Smooth muscle cell (in vitro differentiated cells): Measurements from ENCODE around the gene IL18. TPM values are rescaled to one million over a fixed set of nuclear protein-coding genes. Genes with fewer than 3 reads are reported as not detected.
"Not testable (repeated sequence)": the region's sequence is repeated elsewhere in the genome, so short reads cannot be mapped to it uniquely, and the experiment has no call there.

Source experiments
- DNase-seq: peaks from one replicate; lab custom pipeline; 2025; ENCODE audit not compliant: unreplicated experiment; lab: John Stamatoyannopoulos, UW
- H2AFZ ChIP-seq: fragments of 200-600 bp; sonication (generic); 2 replicates; pipeline ENCODE4 v1.6.0; 2016; ENCODE audit warnings: antibody characterized with exemption, low read depth, mild to moderate bottlenecking
- H3F3A ChIP-seq: fragments of 200-600 bp; sonication (generic); 2 replicates; pipeline ENCODE4 v1.6.0; 2017; ENCODE audit warnings: antibody characterized with exemption, low read depth
- H3K27ac ChIP-seq: fragments of 200-600 bp; sonication (generic); 2 replicates; pipeline ENCODE4 v1.5.1; 2016; ENCODE audit warnings: low read depth, mild to moderate bottlenecking
- H3K27me3 ChIP-seq: fragments of 200-600 bp; sonication (generic); 2 replicates; pipeline ENCODE4 v1.6.1; 2016; ENCODE audit warnings: low read depth, mild to moderate bottlenecking
- H3K36me3 ChIP-seq: fragments of 200-600 bp; sonication (generic); 2 replicates; pipeline ENCODE4 v1.5.1; 2016; ENCODE audit warnings: low read depth
- H3K4me1 ChIP-seq: fragments of 200-600 bp; sonication (generic); 2 replicates; pipeline ENCODE4 v1.5.1; 2016; ENCODE audit warnings: low read depth
- H3K4me2 ChIP-seq: fragments of 200-600 bp; sonication (generic); 2 replicates; pipeline ENCODE4 v1.6.0; 2016; ENCODE audit warnings: mild to moderate bottlenecking
- H3K4me3 ChIP-seq: fragments of 200-600 bp; sonication (generic); 2 replicates; pipeline ENCODE4 v1.5.1; 2016; ENCODE audit warnings: mild to moderate bottlenecking
- H3K79me2 ChIP-seq: fragments of 200-600 bp; sonication (generic); 2 replicates; pipeline ENCODE4 v1.6.0; 2016; ENCODE audit warnings: low read depth, mild to moderate bottlenecking
- H3K9ac ChIP-seq: fragments of 200-600 bp; sonication (generic); 2 replicates; pipeline ENCODE4 v1.6.0; 2016; ENCODE audit warnings: low read depth
- H3K9me3 ChIP-seq: fragments of 200-600 bp; sonication (generic); replicated peaks from 2 replicates; pipeline ENCODE4 v1.5.1; 2016; ENCODE audit warnings: low read depth
- H4K20me1 ChIP-seq: fragments of 200-600 bp; sonication (generic); 2 replicates; pipeline ENCODE4 v1.6.0; 2016; ENCODE audit warnings: low read depth
- WGBS: methylation state at CpG from one replicate; pipeline ENCODE4 v1.1.7; 2016; ENCODE audit warnings: low lambda C conversion rate; 5-methylcytosine and 5-hydroxymethylcytosine counted together
- polyA plus RNA-seq: library from polyadenylated mRNA; unstranded; fragments of >200 nt; fragmentation: Nextera tagmentation; extraction: Ambion mirVana; gene quantifications from 2 replicates; pipeline ENCODE4 v1.2.1, GENCODE V29; 2016
- small RNA-seq: library from RNA; depleted of rRNA; stranded (forward); fragments of <200 nt; gene quantifications from one replicate; pipeline ENCODE3, GENCODE V24; 2014
- total RNA-seq: library from RNA; depleted of rRNA; stranded (reverse); fragments of >200 nt; gene quantifications from 2 replicates; pipeline ENCODE4 v1.2.3, GENCODE V29; 2014
- TF ChIP-seq, protein P1 (sequence below): fragments of 200-600 bp; sonication (generic); IDR thresholded peaks from 2 replicates; pipeline ENCODE4 v1.5.1; 2017; ENCODE audit warnings: borderline replicate concordance, mild to moderate bottlenecking, antibody characterized with exemption; ENCODE audit not compliant: insufficient read depth, poor library complexity, severe bottlenecking

Gene IL18
- total and polyA plus RNA-seq, 2 experiments from 2014 or later: 0.34 to 3.0 TPM

DNA sequence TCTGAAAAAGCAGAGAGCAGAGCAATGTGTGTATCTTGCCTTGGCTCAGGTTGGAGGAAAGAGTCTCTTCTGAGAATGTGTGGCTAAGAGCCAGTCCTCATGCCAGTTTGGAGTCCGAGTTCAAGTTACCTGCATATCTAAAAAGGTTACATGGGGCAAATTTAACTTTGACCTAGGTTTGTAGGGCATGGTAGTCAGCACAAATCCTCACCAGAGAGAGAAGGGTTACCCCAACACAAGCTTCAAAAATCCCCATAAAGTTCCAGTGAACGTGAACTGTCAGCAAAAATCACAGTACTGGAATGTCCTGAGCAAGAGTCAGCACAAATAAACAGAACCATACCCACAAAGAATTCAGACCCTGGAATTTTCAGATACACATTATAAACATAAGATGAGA, 63.4 kb downstream of the IL18 start:
- Histone ChIP-seq H3K27ac (peak overlapping the region; percentile 64), H3F3A (peaks cover 3% of the 10 kb centered on the region), H3K79me2 (no peaks in the 10 kb centered on the region), H3K4me2 (peak overlapping the region; percentile 3), H3K9me3 (no peaks in the 10 kb centered on the region), H3K27me3 (no peaks in the 10 kb centered on the region), H2AFZ (no peak overlapping the region), H3K4me1 (no peaks in the 10 kb centered on the region), H4K20me1 (no peaks in the 10 kb centered on the region), H3K9ac (no peak overlapping the region), H3K36me3 (no peaks in the 10 kb centered on the region), H3K4me3 (no peak overlapping the region)
- WGBS: 54% methylated on average over 2 of the region's 2 CpGs
- TF ChIP-seq, protein P1, sequence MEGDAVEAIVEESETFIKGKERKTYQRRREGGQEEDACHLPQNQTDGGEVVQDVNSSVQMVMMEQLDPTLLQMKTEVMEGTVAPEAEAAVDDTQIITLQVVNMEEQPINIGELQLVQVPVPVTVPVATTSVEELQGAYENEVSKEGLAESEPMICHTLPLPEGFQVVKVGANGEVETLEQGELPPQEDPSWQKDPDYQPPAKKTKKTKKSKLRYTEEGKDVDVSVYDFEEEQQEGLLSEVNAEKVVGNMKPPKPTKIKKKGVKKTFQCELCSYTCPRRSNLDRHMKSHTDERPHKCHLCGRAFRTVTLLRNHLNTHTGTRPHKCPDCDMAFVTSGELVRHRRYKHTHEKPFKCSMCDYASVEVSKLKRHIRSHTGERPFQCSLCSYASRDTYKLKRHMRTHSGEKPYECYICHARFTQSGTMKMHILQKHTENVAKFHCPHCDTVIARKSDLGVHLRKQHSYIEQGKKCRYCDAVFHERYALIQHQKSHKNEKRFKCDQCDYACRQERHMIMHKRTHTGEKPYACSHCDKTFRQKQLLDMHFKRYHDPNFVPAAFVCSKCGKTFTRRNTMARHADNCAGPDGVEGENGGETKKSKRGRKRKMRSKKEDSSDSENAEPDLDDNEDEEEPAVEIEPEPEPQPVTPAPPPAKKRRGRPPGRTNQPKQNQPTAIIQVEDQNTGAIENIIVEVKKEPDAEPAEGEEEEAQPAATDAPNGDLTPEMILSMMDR: no peak
- DNase-seq: no peak

DNA sequence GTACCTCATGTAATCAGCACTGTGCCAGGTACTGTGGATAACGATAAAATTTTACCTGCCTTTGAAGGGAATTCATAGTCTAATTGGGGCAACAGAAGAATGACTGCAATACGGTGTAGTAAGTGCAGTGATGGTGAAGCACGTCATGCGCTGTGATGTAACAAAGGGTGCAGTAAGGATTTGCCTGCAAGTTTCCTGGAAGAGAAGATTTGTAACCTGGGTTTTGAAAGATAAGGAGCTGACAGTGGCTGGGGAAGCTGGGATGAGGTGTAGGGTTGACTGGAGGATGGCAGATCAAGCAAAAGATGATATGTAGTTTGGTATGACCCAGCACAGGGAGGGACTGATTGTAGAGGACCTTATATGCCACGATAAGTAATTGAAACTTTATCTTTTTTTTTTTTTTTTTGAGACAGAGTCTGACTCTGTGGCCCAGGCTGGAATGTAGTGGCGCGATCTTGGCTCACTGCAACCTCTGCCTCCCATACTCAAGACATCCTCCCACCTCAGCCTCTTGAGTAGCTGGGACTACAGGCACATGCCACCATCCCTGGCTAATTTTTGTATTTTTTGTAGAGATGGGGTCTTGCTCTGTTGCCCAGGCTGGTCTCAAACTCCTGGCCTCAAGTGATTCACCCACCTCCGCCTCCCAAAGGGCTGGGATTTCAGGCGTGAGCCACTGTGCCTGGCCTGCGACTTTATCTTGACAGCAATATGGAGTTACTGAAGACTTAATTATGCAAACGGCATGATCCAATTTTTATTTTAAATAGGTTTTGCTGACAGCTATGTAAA, 66.0 kb downstream of the IL18 start:
- WGBS: 95% methylated on average over 11 of the region's 11 CpGs

DNA sequence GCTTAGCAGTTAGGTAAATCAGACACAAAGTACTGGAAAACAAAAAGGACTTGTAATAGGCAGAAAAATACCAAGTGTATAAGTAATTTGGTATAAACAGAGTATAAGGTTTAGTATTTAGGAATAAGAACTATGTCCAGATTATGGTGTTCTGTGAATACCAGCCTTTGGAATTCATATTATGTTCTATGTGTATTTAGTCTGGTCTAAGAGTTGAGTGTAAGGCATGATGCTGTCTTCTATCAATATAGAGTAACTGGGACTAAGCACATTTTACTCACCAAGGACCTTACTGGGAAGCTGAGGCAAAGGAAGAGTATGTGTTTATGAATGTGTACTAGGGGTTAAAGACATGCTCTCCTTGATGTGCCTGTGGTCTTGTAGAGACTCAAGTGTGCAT, 67.7 kb downstream of the IL18 start:
- peaks cover 2% of the 10 kb centered on the region for H3F3A ChIP-seq
- no peaks in the 10 kb centered on the region for H3K36me3 ChIP-seq
- H3K79me2 ChIP-seq: no peaks in the 10 kb centered on the region
- H3K9ac ChIP-seq: no peak overlapping the region
- no peaks in the 10 kb centered on the region for H3K9me3 ChIP-seq
- no peaks in the 10 kb centered on the region for H3K27me3 ChIP-seq
- H2AFZ ChIP-seq: no peak overlapping the region
- no peak overlapping the region for H3K27ac ChIP-seq
- no peak overlapping the region for H3K4me2 ChIP-seq
- no peak overlapping the region for H3K4me3 ChIP-seq
- TF ChIP-seq, protein P1: no peak
- H4K20me1 ChIP-seq: no peaks in the 10 kb centered on the region
- DNase-seq: no peak
- no peaks in the 10 kb centered on the region for H3K4me1 ChIP-seq

More for the DNA sequence above, 66.0 kb downstream of the IL18 start:
- Histone ChIP-seq H3K9ac (no peak overlapping the region), H4K20me1 (no peaks in the 10 kb centered on the region), H3K9me3 (no peaks in the 10 kb centered on the region), H3K4me1 (no peaks in the 10 kb centered on the region), H2AFZ (no peak overlapping the region), H3K27me3 (no peaks in the 10 kb centered on the region), H3K27ac (no peak overlapping the region), H3K79me2 (no peaks in the 10 kb centered on the region), H3K4me3 (no peak overlapping the region), H3K36me3 (no peaks in the 10 kb centered on the region), H3F3A (peaks cover 3% of the 10 kb centered on the region), H3K4me2 (no peak overlapping the region)
- TF ChIP-seq, protein P1: no peak
- DNase-seq: no peak

DNA sequence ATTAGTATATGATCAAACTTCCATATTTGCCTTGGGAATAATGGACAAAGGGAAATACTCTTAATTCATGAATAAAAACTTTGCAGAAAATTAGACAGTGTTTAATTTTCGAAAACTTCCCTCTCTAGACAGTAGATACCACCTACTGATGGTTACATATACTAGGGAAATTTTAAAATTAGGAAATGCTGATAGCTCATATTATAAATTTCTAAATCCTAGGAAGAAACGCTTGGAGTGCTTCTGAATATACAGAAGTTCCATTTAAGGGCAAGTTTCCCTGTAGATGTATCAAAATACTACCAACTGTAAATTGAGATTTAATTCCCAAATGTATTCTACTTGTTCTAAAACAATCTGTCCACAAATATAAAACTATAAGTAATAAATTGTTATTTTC, 68.6 kb downstream of the IL18 start:
- H3K4me2 ChIP-seq, H4K20me1 ChIP-seq, DNase-seq, H3F3A ChIP-seq, H3K9me3 ChIP-seq, H3K4me1 ChIP-seq, H3K27ac ChIP-seq, H3K9ac ChIP-seq, H3K36me3 ChIP-seq, H3K27me3 ChIP-seq, H2AFZ ChIP-seq, H3K4me3 ChIP-seq, H3K79me2 ChIP-seq: not testable (repeated sequence)
- WGBS: 100% methylated on average over 2 of the region's 2 CpGs

Small RNAs within 50 kb of the gene (small RNA-seq; reads per million reads assigned to genes)
- not detected for gene MRPS36P4

Other genes starting within 250 kb of the IL18 start
- gene C11orf52, start 245.2 kb downstream of the IL18 start, total RNA-seq: 0.90 and 3.0 TPM in 2 replicates
- 0.64 and 1.2 TPM in 2 replicates for gene C11orf52, start 245.2 kb downstream of the IL18 start, polyA plus RNA-seq
- gene DIXDC1, start 226.8 kb downstream of the IL18 start, total RNA-seq: 19.7 and 24.8 TPM in 2 replicates
- 11.9 and 12.4 TPM in 2 replicates for gene DIXDC1, start 226.8 kb downstream of the IL18 start, polyA plus RNA-seq
- 23.6 and 39.5 TPM in 2 replicates for gene DLAT, start 138.7 kb downstream of the IL18 start, total RNA-seq
- 19.2 and 23.8 TPM in 2 replicates for gene DLAT, start 138.7 kb downstream of the IL18 start, polyA plus RNA-seq
- 0.18 and 1.7 TPM in 2 replicates for gene PIH1D2, start 90.1 kb downstream of the IL18 start, total RNA-seq
- 0.82 and 1.0 TPM in 2 replicates for gene PIH1D2, start 90.1 kb downstream of the IL18 start, polyA plus RNA-seq
- gene NKAPD1, start 89.8 kb downstream of the IL18 start, total RNA-seq: 19.9 and 22.0 TPM in 2 replicates
- gene NKAPD1, start 89.8 kb downstream of the IL18 start, polyA plus RNA-seq: 9.2 and 16.2 TPM in 2 replicates
- 31.9 and 55.7 TPM in 2 replicates for gene TIMM8B, start 77.3 kb downstream of the IL18 start, total RNA-seq
- 79.8 and 87.5 TPM in 2 replicates for gene TIMM8B, start 77.3 kb downstream of the IL18 start, polyA plus RNA-seq
- gene SDHD, start 77.2 kb downstream of the IL18 start, total RNA-seq: 91.6 and 120 TPM in 2 replicates
- 95.9 and 103 TPM in 2 replicates for gene SDHD, start 77.2 kb downstream of the IL18 start, polyA plus RNA-seq
- gene TEX12, start 3.3 kb upstream of the IL18 start, total RNA-seq: not detected in 2 replicates
- not detected in 2 replicates for gene TEX12, start 3.3 kb upstream of the IL18 start, polyA plus RNA-seq
- 0.13 and 1.8 TPM in 2 replicates for gene BCO2, start 11.4 kb upstream of the IL18 start, total RNA-seq
- 0.82 and 2.0 TPM in 2 replicates for gene BCO2, start 11.4 kb upstream of the IL18 start, polyA plus RNA-seq
- gene PTS, start 62.3 kb upstream of the IL18 start, total RNA-seq: 70.9 and 77.4 TPM in 2 replicates
- gene PTS, start 62.3 kb upstream of the IL18 start, polyA plus RNA-seq: 75.4 and 102 TPM in 2 replicates
- gene PLET1, start 96.8 kb upstream of the IL18 start, total RNA-seq: not detected in 2 replicates
- 0.15 TPM in 1 of 2 replicates, not detected in the other for gene PLET1, start 96.8 kb upstream of the IL18 start, polyA plus RNA-seq